Ishikawa (cell line): ENCODE measurements around the gene AP1G1.

Experiments used
- CEBPB ChIP-seq: IDR thresholded peaks from 2 replicates; pipeline ENCODE4 v1.6.1; 2012
- CREB1 ChIP-seq: IDR thresholded peaks from 2 replicates; pipeline ENCODE4 v1.6.1; 2012; ENCODE audit warnings: low read depth
- EGR1 ChIP-seq: IDR thresholded peaks from 2 replicates; pipeline ENCODE4 v1.6.1; 2012
- EP300 ChIP-seq: IDR thresholded peaks from 2 replicates; pipeline ENCODE4 v1.6.1; 2012; ENCODE audit warnings: borderline replicate concordance
- FOXM1 ChIP-seq: IDR thresholded peaks from 2 replicates; pipeline ENCODE4 v1.6.1; 2012; ENCODE audit warnings: low read depth, borderline replicate concordance
- NFIC ChIP-seq: IDR thresholded peaks from 2 replicates; pipeline ENCODE4 v1.6.1; 2012
- RAD21 ChIP-seq: IDR thresholded peaks from 2 replicates; pipeline ENCODE4 v1.6.1; 2012; ENCODE audit warnings: low read depth
- TAF1 ChIP-seq: IDR thresholded peaks from 2 replicates; pipeline ENCODE4 v1.6.1; 2012; ENCODE audit warnings: low read depth, mild to moderate bottlenecking
- TCF12 ChIP-seq: IDR thresholded peaks from 2 replicates; pipeline ENCODE4 v1.6.1; 2012; ENCODE audit warnings: low read depth
- TEAD4 ChIP-seq: IDR thresholded peaks from 2 replicates; pipeline ENCODE4 v1.6.1; 2012
- YY1 ChIP-seq: IDR thresholded peaks from 2 replicates; pipeline ENCODE4 v1.6.1; 2012; ENCODE audit warnings: low read depth
- ZBTB7A ChIP-seq: IDR thresholded peaks from 2 replicates; pipeline ENCODE4 v1.6.1; 2012; ENCODE audit warnings: low read depth
- TF ChIP-seq, protein P1 (sequence below): IDR thresholded peaks from 2 replicates; pipeline ENCODE4 v1.6.1; 2012; ENCODE audit warnings: low read depth, mild to moderate bottlenecking
- TF ChIP-seq, protein P2 (sequence below): IDR thresholded peaks from 2 replicates; pipeline ENCODE4 v1.6.1; 2012
- TF ChIP-seq, protein P3 (sequence below): IDR thresholded peaks from 2 replicates; pipeline ENCODE4 v1.6.1; 2012

The AP1G1 gene

DNA sequence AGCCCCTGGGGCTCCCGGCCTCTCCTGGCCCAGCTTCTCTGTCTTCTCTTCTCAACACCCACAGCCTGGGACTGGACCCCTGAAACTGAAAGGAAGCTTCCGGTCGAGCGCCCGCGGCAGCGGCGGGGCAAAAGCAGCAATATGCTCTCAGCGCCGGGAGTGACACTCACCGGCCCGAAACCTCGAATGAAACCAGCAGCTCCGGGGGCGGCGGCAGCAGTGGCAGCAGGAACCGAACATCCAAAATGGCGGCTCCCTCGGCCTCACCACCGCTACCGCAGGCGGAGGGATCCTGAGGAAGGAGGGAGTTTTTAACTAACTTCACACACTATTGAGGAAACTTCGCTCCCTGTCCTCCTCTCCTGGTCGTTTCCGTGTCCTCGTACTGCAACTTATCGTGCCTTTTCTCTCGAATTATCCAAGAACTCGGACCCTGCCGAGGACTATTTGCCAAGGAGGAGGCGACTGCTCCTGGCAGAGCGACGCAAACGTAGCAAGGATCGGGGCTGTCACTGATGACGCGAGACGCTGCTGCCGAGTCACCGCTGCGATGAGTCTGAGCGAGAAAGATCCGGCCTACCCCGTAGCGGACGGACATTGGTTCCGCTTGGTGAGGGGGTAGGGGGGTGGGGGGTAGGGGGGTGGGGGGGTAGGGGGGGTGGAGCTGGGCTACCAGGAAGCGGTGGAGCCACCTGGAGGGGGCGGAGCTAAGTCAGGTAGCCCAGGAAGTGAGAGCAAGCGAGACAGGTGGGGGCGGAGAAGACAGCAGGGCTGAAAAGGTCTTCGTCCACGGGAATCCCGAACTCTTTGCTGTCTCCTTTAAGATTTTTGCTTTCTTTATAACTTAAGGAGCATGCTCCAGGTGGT lies at the start of gene AP1G1:
Gene AP1G1, minus strand, starts transcription at position 242 of the 867 bp plus-strand sequence. CDS start 19,355 bp downstream, outside the sequence.
- TF ChIP-seq FOXM1 (peak; percentile 49; the same call in 1 of the 2 replicates), EGR1 (peak; percentile 61), EP300 (peak; percentile 28; the same call in 1 of the 2 replicates), CEBPB (no peak), TCF12 (peak; percentile 41; the same call in 1 of the 2 replicates), CREB1 (peak; percentile 97), NFIC (peak; percentile 54), TAF1 (peak; percentile 95), YY1 (peak; percentile 98), TEAD4 (no peak)
- TF ChIP-seq, protein P1, sequence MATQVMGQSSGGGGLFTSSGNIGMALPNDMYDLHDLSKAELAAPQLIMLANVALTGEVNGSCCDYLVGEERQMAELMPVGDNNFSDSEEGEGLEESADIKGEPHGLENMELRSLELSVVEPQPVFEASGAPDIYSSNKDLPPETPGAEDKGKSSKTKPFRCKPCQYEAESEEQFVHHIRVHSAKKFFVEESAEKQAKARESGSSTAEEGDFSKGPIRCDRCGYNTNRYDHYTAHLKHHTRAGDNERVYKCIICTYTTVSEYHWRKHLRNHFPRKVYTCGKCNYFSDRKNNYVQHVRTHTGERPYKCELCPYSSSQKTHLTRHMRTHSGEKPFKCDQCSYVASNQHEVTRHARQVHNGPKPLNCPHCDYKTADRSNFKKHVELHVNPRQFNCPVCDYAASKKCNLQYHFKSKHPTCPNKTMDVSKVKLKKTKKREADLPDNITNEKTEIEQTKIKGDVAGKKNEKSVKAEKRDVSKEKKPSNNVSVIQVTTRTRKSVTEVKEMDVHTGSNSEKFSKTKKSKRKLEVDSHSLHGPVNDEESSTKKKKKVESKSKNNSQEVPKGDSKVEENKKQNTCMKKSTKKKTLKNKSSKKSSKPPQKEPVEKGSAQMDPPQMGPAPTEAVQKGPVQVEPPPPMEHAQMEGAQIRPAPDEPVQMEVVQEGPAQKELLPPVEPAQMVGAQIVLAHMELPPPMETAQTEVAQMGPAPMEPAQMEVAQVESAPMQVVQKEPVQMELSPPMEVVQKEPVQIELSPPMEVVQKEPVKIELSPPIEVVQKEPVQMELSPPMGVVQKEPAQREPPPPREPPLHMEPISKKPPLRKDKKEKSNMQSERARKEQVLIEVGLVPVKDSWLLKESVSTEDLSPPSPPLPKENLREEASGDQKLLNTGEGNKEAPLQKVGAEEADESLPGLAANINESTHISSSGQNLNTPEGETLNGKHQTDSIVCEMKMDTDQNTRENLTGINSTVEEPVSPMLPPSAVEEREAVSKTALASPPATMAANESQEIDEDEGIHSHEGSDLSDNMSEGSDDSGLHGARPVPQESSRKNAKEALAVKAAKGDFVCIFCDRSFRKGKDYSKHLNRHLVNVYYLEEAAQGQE, result 0 out of 2 replicates have a peak, but pooled peaks have one; percentile 12
- TF ChIP-seq, protein P2, sequence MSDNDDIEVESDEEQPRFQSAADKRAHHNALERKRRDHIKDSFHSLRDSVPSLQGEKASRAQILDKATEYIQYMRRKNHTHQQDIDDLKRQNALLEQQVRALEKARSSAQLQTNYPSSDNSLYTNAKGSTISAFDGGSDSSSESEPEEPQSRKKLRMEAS, result no peak; the same call in 1 of the 2 replicates

DNA sequence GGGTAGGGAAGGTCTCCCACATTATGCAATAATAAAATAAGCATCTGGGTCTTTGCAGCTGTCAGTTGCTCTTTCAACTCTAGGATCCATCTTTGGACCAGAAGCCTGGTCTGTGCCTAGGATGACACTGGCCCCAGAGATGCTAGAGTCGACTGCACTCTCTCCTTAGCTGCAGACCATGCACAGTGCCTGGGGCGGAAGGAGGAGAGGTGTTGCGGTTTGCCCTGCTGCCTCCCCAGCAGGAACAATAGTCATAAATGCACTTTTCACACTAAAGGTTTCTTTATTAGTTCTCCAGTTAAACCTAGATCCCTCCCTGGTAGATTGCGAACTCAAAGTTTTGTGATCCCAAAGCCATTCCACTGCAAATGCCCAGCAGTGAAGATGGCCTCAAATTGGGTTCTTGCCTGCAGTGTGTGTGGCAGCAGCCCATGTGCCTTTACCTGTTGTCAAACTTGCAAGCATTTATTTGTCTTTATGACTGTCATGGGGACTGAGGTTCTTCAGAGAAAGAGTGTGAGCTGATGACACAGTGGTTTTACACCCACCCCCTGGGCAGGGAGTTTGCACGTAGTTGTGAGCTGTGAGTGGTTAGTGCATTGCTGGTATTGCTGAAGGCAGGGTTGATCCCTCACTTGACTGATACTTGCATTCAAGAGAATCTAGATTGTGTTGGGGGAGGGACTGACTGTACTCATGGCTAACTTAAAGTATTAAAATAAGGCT lies 47.5 kb upstream of the AP1G1 start:
- TF ChIP-seq FOXM1 (no peak), TEAD4 (no peak), ZBTB7A (no peak), EP300 (no peak), EGR1 (no peak), TAF1 (no peak), YY1 (no peak), CEBPB (no peak)
- TF ChIP-seq, protein P2, result no peak

DNA sequence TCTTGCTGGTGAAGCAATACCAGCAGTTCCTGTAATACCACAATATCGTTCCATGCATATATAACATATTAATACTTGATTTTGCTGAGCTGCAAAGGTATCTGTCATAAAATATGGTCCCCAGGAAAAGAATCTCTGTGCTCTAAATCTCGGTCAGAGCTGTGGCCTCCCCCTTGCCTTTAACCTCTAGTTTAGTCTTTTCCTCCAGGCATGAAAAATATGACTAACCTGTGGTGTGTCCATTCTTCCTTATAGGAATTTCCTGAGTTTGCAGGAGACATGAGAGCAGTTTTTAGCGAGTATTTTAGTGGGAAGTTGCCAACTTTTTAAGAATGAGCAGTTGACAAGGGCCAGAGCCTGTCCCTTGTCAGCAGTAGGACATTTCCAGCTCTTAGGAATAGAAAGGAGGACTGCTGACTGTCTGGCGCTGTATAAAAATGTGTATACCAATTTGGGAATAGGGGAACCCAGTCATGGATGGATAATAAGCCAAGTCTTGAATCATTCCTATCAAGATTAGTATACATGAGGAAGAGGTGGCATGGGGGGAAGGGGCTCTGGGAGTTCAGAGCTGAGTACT lies 45.8 kb upstream of the AP1G1 start:
- TF ChIP-seq NFIC (no peak), RAD21 (no peak), TCF12 (no peak), FOXM1 (no peak), CEBPB (no peak), EGR1 (no peak)
- TF ChIP-seq, protein P1, result no peak
- TF ChIP-seq, protein P2, result no peak

DNA sequence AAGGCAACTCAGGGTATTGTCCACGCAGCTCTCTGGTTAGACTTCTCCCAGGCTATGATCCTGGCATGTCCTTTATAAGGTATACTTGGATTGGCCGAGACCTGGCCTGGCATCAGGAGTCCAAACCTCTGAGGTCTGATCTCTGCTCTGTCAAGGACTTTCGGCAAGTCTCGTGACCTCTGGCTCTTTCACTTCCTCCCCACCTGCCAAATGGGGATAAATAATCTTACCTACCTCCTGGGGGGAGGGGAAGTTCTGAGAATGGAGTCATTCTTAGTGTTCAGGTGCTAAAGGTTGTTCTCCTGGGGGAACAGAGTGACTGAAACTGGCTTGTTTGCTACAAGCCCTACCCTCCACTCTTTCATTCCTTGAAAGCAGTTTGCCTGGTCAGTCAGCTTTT lies 44.8 kb upstream of the AP1G1 start:
- no peak for TF ChIP-seq RAD21

DNA sequence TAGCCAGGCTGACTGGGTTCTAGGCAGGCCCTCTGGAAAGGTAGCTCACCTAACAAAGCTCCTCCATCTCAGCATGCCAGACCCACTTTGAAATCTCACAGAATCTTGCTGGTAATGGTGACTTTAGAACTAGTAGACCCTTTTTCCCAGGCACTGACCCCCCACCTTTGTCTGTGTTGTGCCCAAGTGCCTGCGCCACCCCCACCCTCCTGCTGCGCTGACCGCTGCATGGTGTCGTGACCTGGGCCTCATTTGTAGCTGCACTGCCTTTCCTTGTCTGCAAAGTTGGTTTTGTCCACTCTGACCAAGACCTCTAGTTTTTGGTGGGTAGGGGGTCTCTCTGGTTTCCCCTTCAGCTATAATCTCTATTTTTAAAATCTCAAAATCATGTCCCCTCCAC lies 43.9 kb upstream of the AP1G1 start:
- TF ChIP-seq TEAD4 (no peak), RAD21 (no peak), TAF1 (no peak), NFIC (no peak), EP300 (no peak), TCF12 (no peak), ZBTB7A (no peak), EGR1 (no peak), YY1 (no peak), CREB1 (no peak)
- TF ChIP-seq, protein P1, result no peak
- TF ChIP-seq, protein P2, result no peak
- TF ChIP-seq, protein P3, sequence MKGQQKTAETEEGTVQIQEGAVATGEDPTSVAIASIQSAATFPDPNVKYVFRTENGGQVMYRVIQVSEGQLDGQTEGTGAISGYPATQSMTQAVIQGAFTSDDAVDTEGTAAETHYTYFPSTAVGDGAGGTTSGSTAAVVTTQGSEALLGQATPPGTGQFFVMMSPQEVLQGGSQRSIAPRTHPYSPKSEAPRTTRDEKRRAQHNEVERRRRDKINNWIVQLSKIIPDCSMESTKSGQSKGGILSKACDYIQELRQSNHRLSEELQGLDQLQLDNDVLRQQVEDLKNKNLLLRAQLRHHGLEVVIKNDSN, result no peak
